Retinal pigment epithelial cell (primary cell): ENCODE data around the gene OR5D18.

Experiments used
- DNase-seq: peaks from one replicate; pipeline ENCODE4 v3.0.0-alpha.2; 2010; ENCODE audit warnings: low read depth
- H3K4me3 ChIP-seq: 2 replicates; pipeline ENCODE4 v1.5.1; 2011; ENCODE audit warnings: mild to moderate bottlenecking, low read length, control low read depth, moderate library complexity
- TF ChIP-seq, protein P1 (sequence below): conservative IDR thresholded peaks from 2 replicates; pipeline ENCODE4 v1.5.1; 2011; ENCODE audit warnings: low read depth, low read length, control low read depth, inconsistent platforms

OR5D18 gene

DNA sequence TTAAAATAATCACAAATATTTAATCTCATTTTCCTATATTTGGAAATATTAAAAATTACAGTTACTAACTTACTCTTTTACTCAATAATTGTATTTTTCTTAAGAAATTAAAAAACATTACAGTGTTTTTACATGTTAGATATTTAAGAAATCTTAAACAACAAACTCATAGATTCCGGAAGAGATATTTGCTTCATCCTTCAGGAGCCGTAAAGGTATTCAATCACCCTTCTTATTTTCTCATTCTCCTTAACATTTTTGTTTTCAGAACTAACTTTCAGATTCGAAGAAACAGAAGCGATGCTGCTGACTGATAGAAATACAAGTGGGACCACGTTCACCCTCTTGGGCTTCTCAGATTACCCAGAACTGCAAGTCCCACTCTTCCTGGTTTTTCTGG is at the start of gene OR5D18:
Gene OR5D18 (plus strand): TSS at position 301 of the 400 bp plus-strand sequence. CDS start 0 bp downstream, at position 301.
- TF ChIP-seq, protein P1, sequence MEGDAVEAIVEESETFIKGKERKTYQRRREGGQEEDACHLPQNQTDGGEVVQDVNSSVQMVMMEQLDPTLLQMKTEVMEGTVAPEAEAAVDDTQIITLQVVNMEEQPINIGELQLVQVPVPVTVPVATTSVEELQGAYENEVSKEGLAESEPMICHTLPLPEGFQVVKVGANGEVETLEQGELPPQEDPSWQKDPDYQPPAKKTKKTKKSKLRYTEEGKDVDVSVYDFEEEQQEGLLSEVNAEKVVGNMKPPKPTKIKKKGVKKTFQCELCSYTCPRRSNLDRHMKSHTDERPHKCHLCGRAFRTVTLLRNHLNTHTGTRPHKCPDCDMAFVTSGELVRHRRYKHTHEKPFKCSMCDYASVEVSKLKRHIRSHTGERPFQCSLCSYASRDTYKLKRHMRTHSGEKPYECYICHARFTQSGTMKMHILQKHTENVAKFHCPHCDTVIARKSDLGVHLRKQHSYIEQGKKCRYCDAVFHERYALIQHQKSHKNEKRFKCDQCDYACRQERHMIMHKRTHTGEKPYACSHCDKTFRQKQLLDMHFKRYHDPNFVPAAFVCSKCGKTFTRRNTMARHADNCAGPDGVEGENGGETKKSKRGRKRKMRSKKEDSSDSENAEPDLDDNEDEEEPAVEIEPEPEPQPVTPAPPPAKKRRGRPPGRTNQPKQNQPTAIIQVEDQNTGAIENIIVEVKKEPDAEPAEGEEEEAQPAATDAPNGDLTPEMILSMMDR: no peak
- H3K4me3 ChIP-seq: no peak within 1 kb of the TSS
- DNase-seq: no peak

GRCh38 chr11:55773138-55773537 is 46.3 kb upstream of the OR5D18 start, which contains the start of gene OR5D13:
OR5D13 (plus strand) TSS chr11:55773438; CDS start chr11:55773438, 0 bp downstream.
- TF ChIP-seq, protein P1: no peak
- no peak for DNase-seq
- no peak within 1 kb of the TSS for H3K4me3 ChIP-seq

GRCh38 chr11:55791606-55792005 is 27.8 kb upstream of the OR5D18 start:
- no peak for DNase-seq
- TF ChIP-seq, protein P1: no peak
- no peak overlapping the region for H3K4me3 ChIP-seq

DNA sequence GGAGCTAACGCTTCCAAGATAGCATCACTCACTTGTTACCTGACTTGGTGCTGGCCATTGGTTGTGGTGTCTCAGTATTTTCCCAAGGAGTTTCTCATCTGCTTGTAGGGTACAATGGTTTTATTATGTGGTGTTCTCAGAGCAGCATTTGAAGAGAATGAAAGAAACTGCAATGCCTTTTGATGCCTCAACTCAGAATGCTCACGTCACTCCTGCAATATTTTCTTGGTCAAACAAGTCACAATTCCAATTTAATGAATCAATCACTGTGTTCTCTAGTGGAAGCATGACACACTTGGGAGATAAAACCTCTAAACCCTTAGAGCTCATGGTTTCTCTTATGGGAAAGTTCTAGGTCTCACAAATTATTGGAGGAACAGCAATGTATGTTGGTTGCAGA is 26.1 kb upstream of the OR5D18 start:
- TF ChIP-seq, protein P1: no peak
- no peak overlapping the region for H3K4me3 ChIP-seq
- no peak for DNase-seq

- H3K4me3 ChIP-seq: no peak within 1 kb of the TSS
- DNase-seq: no peak
- TF ChIP-seq, protein P1: no peak
These were observed 24.2 kb upstream of the OR5D18 start, which contains the start of gene OR5D14 for GRCh38 chr11:55795256-55795655. OR5D14 (plus strand) TSS chr11:55795556; CDS start chr11:55795556, 0 bp downstream.

- no peak for DNase-seq
- no peak overlapping the region for H3K4me3 ChIP-seq
- TF ChIP-seq, protein P1: no peak
These were observed 13.2 kb upstream of the OR5D18 start for GRCh38 chr11:55806248-55806647.

- DNase-seq: no peak
These were observed 8.4 kb upstream of the OR5D18 start, which contains the start of gene OR5L1 for GRCh38 chr11:55811067-55811466. OR5L1 (plus strand) TSS chr11:55811367; CDS start chr11:55811467, 100 bp downstream.

More at GRCh38 chr11:55811067-55811466, 8.4 kb upstream of the OR5D18 start, which contains the start of gene OR5L1:
- no peak within 1 kb of the TSS for H3K4me3 ChIP-seq
- TF ChIP-seq, protein P1: no peak
